Fibroblast of lung (primary cell): Measurements from ENCODE around the gene OR8J1. TPM values are rescaled to one million over a fixed set of nuclear protein-coding genes. Genes with fewer than 3 reads are reported as not detected.
"Not testable (repeated sequence)": the region's sequence is repeated elsewhere in the genome, so short reads cannot be mapped to it uniquely, and the experiment has no call there.

Source experiments
- DNase-seq, 2 donors: peaks; one replicate each; pipeline versions ENCODE4 v3.0.0 to v3.0.0-alpha.2; 2010; ENCODE audit warnings: low read depth in 2 of 2
- H2AFZ ChIP-seq: 2 replicates; pipeline ENCODE4 v1.5.1; 2012; ENCODE audit warnings: low read length, control low read depth, inconsistent platforms
- H3K27ac ChIP-seq: 2 replicates; pipeline ENCODE4 v1.5.1; 2011; ENCODE audit warnings: low read length, control low read depth; ENCODE audit not compliant: insufficient read depth
- H3K27me3 ChIP-seq: 2 replicates; pipeline ENCODE4 v1.5.1; 2011; ENCODE audit warnings: mild to moderate bottlenecking, low read length; ENCODE audit not compliant: control insufficient read depth, insufficient read depth
- H3K36me3 ChIP-seq: 2 replicates; pipeline ENCODE4 v1.5.1; 2011; ENCODE audit warnings: low read length; ENCODE audit not compliant: control insufficient read depth, insufficient read depth
- H3K4me1 ChIP-seq: 2 replicates; pipeline ENCODE4 v1.5.1; 2011; ENCODE audit warnings: low read length; ENCODE audit not compliant: control insufficient read depth, insufficient read depth; ENCODE audit errors: extremely low read depth
- H3K4me2 ChIP-seq: 2 replicates; pipeline ENCODE4 v1.5.1; 2011; ENCODE audit warnings: low read length, control low read depth; ENCODE audit not compliant: insufficient read depth; ENCODE audit errors: extremely low read depth
- H3K4me3 ChIP-seq, 4 experiments: fragments of 200-600 bp in 1 of 4; sonication (generic) in 1 of 4; replicated peaks in 1 of 4; 2 replicates each; pipeline ENCODE4 v1.5.1; 2011 to 2016; ENCODE audit warnings: low read length in 4 of 4, low read depth in 3 of 4, mild to moderate bottlenecking in 3 of 4, control low read depth in 2 of 4, inconsistent platforms in 1 of 4, mixed read lengths in 1 of 4; ENCODE audit not compliant: insufficient read depth in 1 of 4; ENCODE audit errors: control extremely low read depth in 1 of 4
- H3K79me2 ChIP-seq: 2 replicates; pipeline ENCODE4 v1.5.1; 2012; ENCODE audit warnings: mild to moderate bottlenecking, low read length, inconsistent platforms; ENCODE audit not compliant: control insufficient read depth, insufficient read depth
- H3K9ac ChIP-seq: 2 replicates; pipeline ENCODE4 v1.5.1; 2011; ENCODE audit warnings: mild to moderate bottlenecking, low read length, control low read depth; ENCODE audit not compliant: insufficient read depth
- H3K9me3 ChIP-seq: 2 replicates; pipeline ENCODE4 v1.5.1; 2012; ENCODE audit warnings: low read depth, low read length; ENCODE audit not compliant: control insufficient read depth, insufficient read depth
- H4K20me1 ChIP-seq: 2 replicates; pipeline ENCODE4 v1.5.1; 2011; ENCODE audit warnings: low read length; ENCODE audit not compliant: control insufficient read depth, insufficient read depth; ENCODE audit errors: extremely low read depth
- EZH2 ChIP-seq: IDR thresholded peaks from 2 replicates; pipeline ENCODE4 v1.5.1; 2012; ENCODE audit warnings: low read length, control low read depth, mild to moderate bottlenecking; ENCODE audit errors: missing control alignments
- polyA plus RNA-seq, 2 donors: library from polyadenylated mRNA; depleted of rRNA in 1 of 2; stranded (reverse) in 1 of 2; unstranded in 1 of 2; fragments of >200 nt; gene quantifications; 2 replicates each; pipeline ENCODE4 v1.2.1, GENCODE V29; 2011 to 2012; ENCODE audit warnings: missing spikeins in 1 of 2
- total RNA-seq: library from RNA; depleted of rRNA; stranded (reverse); fragments of >200 nt; gene quantifications from 2 replicates; pipeline ENCODE4 v1.2.1, GENCODE V29; 2014
- TF ChIP-seq, protein P1 (sequence below), 2 donors: IDR thresholded peaks in 1 of 2; conservative IDR thresholded peaks in 1 of 2; 1 replicate in 1 of 2; 2 replicates in 1 of 2; pipeline ENCODE4 v1.5.1; 2011 to 2012; ENCODE audit warnings: low read length in 2 of 2, control low read depth in 1 of 2, inconsistent platforms in 1 of 2, low read depth in 1 of 2, mild to moderate bottlenecking in 1 of 2

The OR8J1 gene
- total and polyA plus RNA-seq, 2 donors (not counting 1 experiment from before 2014, with no cell fraction given) = not detected

DNA sequence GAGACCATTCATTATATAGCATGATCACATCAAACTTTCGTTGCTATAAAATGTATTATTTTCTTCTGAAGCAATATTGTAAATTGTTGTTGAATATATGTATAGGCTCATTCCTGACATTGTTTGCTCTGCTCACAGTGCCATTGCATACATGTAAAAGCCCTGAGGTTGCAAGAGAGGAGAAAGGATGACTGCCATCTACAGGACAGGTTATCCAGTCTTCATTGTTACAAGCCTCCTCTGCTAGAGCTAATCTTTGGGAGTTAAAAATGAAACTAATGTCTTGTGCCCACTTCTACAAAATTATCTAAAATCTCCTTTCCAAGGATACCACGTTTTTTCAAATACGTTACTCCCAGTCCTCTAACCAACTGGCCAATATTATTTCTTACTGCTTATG lies 42.0 kb downstream of the OR8J1 start:
- Histone ChIP-seq H3K9me3 (no peaks in the 10 kb centered on the region), H3K4me2 (no peak overlapping the region), H3K9ac (no peak overlapping the region), H3K4me3 (no peak overlapping the region), H3K27me3 (no peaks in the 10 kb centered on the region), H4K20me1 (no peaks in the 10 kb centered on the region), H3K4me1 (no peaks in the 10 kb centered on the region), H3K27ac (no peak overlapping the region), H2AFZ (no peak overlapping the region), H3K36me3 (no peaks in the 10 kb centered on the region), H3K79me2 (no peaks in the 10 kb centered on the region)
- no peak for DNase-seq
- TF ChIP-seq, protein P1, sequence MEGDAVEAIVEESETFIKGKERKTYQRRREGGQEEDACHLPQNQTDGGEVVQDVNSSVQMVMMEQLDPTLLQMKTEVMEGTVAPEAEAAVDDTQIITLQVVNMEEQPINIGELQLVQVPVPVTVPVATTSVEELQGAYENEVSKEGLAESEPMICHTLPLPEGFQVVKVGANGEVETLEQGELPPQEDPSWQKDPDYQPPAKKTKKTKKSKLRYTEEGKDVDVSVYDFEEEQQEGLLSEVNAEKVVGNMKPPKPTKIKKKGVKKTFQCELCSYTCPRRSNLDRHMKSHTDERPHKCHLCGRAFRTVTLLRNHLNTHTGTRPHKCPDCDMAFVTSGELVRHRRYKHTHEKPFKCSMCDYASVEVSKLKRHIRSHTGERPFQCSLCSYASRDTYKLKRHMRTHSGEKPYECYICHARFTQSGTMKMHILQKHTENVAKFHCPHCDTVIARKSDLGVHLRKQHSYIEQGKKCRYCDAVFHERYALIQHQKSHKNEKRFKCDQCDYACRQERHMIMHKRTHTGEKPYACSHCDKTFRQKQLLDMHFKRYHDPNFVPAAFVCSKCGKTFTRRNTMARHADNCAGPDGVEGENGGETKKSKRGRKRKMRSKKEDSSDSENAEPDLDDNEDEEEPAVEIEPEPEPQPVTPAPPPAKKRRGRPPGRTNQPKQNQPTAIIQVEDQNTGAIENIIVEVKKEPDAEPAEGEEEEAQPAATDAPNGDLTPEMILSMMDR (conservative IDR thresholded peaks at IDR 0.05 in 1 of 2, IDR thresholded peaks at IDR 0.05 in 1 of 2; ENCODE audit: low read depth in 1 of 2, low read length in 2 of 2) = no peak
- TF ChIP-seq EZH2 = no peak

DNA sequence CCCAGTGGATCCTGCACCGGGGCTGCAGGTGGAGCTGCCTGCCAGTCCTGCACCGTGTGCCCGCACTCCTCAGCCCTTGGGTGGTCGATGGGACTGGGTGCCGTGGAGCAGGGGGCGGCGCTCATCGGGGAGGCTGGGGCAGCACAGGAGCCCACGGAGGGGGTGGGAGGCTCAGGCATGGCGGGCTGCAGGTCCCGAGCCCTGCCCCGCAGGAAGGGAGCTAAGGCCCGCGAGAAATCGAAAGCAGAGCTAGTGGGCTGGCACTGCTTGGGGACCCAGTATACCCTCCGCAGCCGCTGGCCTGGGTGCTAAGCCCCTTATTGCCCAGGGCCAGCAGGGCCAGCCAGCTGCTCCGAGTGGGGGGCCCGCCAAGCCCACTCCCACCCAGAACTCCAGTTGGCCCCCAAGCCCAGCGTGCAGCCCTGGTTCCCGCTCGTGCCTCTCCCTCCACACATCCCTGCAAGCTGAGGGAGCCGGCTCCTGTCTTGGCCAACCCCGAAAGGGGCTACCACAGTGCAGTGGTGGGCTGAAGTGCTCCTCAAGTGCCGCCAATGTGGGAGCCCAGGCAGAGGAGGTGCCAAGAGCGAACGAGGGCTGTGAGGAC lies 47.9 kb downstream of the OR8J1 start:
- H3K4me1 ChIP-seq, DNase-seq, H3K27me3 ChIP-seq, H3K9me3 ChIP-seq, H3K4me2 ChIP-seq, H3K27ac ChIP-seq, H3K79me2 ChIP-seq, H3K4me3 ChIP-seq, H3K36me3 ChIP-seq, H4K20me1 ChIP-seq, H3K9ac ChIP-seq, H2AFZ ChIP-seq: not testable (repeated sequence)

DNA sequence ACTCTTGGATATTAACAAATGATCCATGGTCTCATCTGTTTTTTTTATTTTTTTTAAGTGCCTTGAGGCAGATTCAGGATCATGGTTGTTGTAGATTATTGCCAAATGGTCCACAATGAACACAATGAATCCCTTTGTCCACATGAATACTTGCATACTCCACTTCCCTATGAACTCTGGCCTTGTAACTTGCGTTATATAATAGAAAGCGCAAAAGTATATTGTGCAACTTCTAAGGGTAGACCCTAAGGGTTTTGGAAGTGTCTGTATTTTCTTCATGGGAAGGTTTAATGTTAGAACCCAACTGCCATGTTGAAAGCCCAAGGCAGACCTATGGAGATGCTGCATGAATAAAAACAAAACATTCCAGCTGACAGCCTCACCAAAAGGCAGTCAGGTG lies 50.3 kb downstream of the OR8J1 start:
- no peak overlapping the region for H3K4me2 ChIP-seq
- H3K4me3 ChIP-seq = no peak overlapping the region
- no peaks in the 10 kb centered on the region for H3K9me3 ChIP-seq
- TF ChIP-seq, protein P1 (conservative IDR thresholded peaks at IDR 0.05 in 1 of 2, IDR thresholded peaks at IDR 0.05 in 1 of 2; ENCODE audit: low read depth in 1 of 2, low read length in 2 of 2) = no peak
- TF ChIP-seq EZH2 = no peak
- no peaks in the 10 kb centered on the region for H3K79me2 ChIP-seq
- no peaks in the 10 kb centered on the region for H3K36me3 ChIP-seq
- H3K9ac ChIP-seq = no peak overlapping the region
- no peak for DNase-seq
- no peak overlapping the region for H2AFZ ChIP-seq
- no peak overlapping the region for H3K27ac ChIP-seq
- no peaks in the 10 kb centered on the region for H4K20me1 ChIP-seq
- H3K27me3 ChIP-seq = no peaks in the 10 kb centered on the region
- no peaks in the 10 kb centered on the region for H3K4me1 ChIP-seq
